H1 (cell line): ENCODE measurements around the gene TEF. TPM values are rescaled to one million over a fixed set of nuclear protein-coding genes. Genes with fewer than 3 reads are reported as not detected.
A peak's percentile ranks its signal among the peaks of the same experiment; 100 is the strongest.

ENCODE experiments used
- CTCF ChIA-PET: fragments of 300-600 bp; sonication (Branson Sonifier 250); formaldehyde crosslinking; loops from one replicate; lab custom pipeline; 2021; ENCODE audit not compliant: partially characterized antibody; lab: Charles Lee
- POLR2A ChIA-PET: fragments of 300-600 bp; sonication (Branson Sonifier 250); formaldehyde crosslinking; loops from one replicate; lab custom pipeline; 2021; ENCODE audit warnings: inconsistent platforms; ENCODE audit not compliant: partially characterized antibody; lab: Charles Lee
- DNase-seq, 2 experiments: peaks; one replicate each; pipeline versions ENCODE4 v3.0.0 to v3.0.0-alpha.2; 2010 to 2022; ENCODE audit warnings: low spot score in 2 of 2, low read depth in 1 of 2, mixed read lengths in 1 of 2
- FAIRE-seq: peaks from 2 replicates; lab custom pipeline; 2011; peaks lifted over from hg19 to GRCh38; lab: Jason Lieb, UNC
- H2AFZ ChIP-seq: 2 replicates; pipeline ENCODE4 v1.8.1; 2012; ENCODE audit warnings: low read length, inconsistent platforms
- H2AK5ac ChIP-seq: 2 replicates; pipeline ENCODE4 v1.6.1; 2013; ENCODE audit warnings: low read depth, low read length
- H2BK120ac ChIP-seq: replicated peaks from 2 replicates; pipeline ENCODE3; 2013; ENCODE audit warnings: low read depth, low read length, inconsistent platforms
- H2BK12ac ChIP-seq: 2 replicates; pipeline ENCODE4 v1.6.1; 2013; ENCODE audit warnings: low read depth, low read length
- H2BK15ac ChIP-seq: 2 replicates; pipeline ENCODE4 v1.6.1; 2013; ENCODE audit warnings: low read length
- H2BK20ac ChIP-seq: 2 replicates; pipeline ENCODE4 v1.6.1; 2013; ENCODE audit warnings: low read length
- H2BK5ac ChIP-seq: 2 replicates; pipeline ENCODE4 v1.6.1; 2013; ENCODE audit warnings: low read depth, low read length
- H3K14ac ChIP-seq: 2 replicates; pipeline ENCODE4 v1.6.1; 2013; ENCODE audit warnings: inconsistent platforms; ENCODE audit not compliant: insufficient read length
- H3K18ac ChIP-seq: 2 replicates; pipeline ENCODE4 v1.6.1; 2013; ENCODE audit warnings: low read length; ENCODE audit errors: extremely low read depth
- H3K23ac ChIP-seq: 2 replicates; pipeline ENCODE4 v1.6.1; 2013; ENCODE audit warnings: inconsistent platforms; ENCODE audit not compliant: insufficient read length
- H3K23me2 ChIP-seq: 2 replicates; pipeline ENCODE4 v1.6.1; 2013; ENCODE audit warnings: low read depth, low read length
- H3K27ac ChIP-seq: 2 replicates; pipeline ENCODE4 v1.6.1; 2011; ENCODE audit warnings: low read depth, low read length, inconsistent platforms
- H3K27me3 ChIP-seq, 4 experiments: replicated peaks in 1 of 4; 1 replicate in 1 of 4; 2 replicates in 3 of 4; pipeline versions ENCODE4 v1.6.1 to v1.8.1; 2011 to 2013; ENCODE audit warnings: low read length in 3 of 4, mild to moderate bottlenecking in 3 of 4, inconsistent platforms in 2 of 4, mixed read lengths in 2 of 4, moderate library complexity in 1 of 4; ENCODE audit not compliant: control insufficient read depth in 3 of 4, insufficient read depth in 3 of 4; ENCODE audit errors: extremely low read depth in 1 of 4
- H3K36me3 ChIP-seq, 4 experiments: 2 replicates each; pipeline versions ENCODE4 v1.6.1 to v1.8.1; 2011 to 2013; ENCODE audit warnings: mild to moderate bottlenecking in 4 of 4, low read length in 3 of 4, moderate library complexity in 2 of 4, control low read depth in 1 of 4, inconsistent platforms in 1 of 4; ENCODE audit not compliant: insufficient read depth in 4 of 4, control insufficient read depth in 2 of 4
- H3K4ac ChIP-seq: replicated peaks from 2 replicates; pipeline ENCODE3; 2013; ENCODE audit warnings: low read length, low read depth, mixed read lengths, inconsistent platforms; ENCODE audit not compliant: insufficient read length
- H3K4me1 ChIP-seq, 4 experiments: replicated peaks in 1 of 4; 1 replicate in 1 of 4; 2 replicates in 3 of 4; pipeline versions ENCODE4 v1.6.1 to v1.8.1; 2011 to 2013; ENCODE audit warnings: low read length in 3 of 4, inconsistent platforms in 2 of 4, mixed read lengths in 1 of 4; ENCODE audit not compliant: insufficient read depth in 4 of 4, control insufficient read depth in 3 of 4
- H3K4me2 ChIP-seq, 2 experiments: 2 replicates each; pipeline versions ENCODE4 v1.6.1 to v1.8.1; 2011 to 2013; ENCODE audit warnings: low read depth in 2 of 2, low read length in 2 of 2, control low read depth in 1 of 2, inconsistent platforms in 1 of 2, mild to moderate bottlenecking in 1 of 2; ENCODE audit not compliant: insufficient read depth in 1 of 2
- H3K4me3 ChIP-seq, 4 experiments: fragments of 200-600, 300-600 bp in 1 of 4; sonication (generic), shearing (Covaris generic), sonication (Bioruptor Twin) in 1 of 4; 2 replicates each; pipeline versions ENCODE4 v1.5.1 to v1.8.1; 2011 to 2016; ENCODE audit warnings: low read length in 4 of 4, low read depth in 3 of 4, control low read depth in 2 of 4, inconsistent platforms in 2 of 4, mild to moderate bottlenecking in 2 of 4, mixed read lengths in 1 of 4, moderate library complexity in 1 of 4; ENCODE audit not compliant: insufficient read depth in 2 of 4; ENCODE audit errors: extremely low read depth in 1 of 4
- H3K56ac ChIP-seq: replicated peaks from 2 replicates; pipeline ENCODE3; 2013; ENCODE audit warnings: low read depth, mild to moderate bottlenecking, mixed read lengths, low read length, inconsistent platforms; ENCODE audit not compliant: insufficient read length
- H3K79me1 ChIP-seq: 2 replicates; pipeline ENCODE4 v1.6.1; 2013; ENCODE audit warnings: low read depth, low read length, control low read depth
- H3K79me2 ChIP-seq, 2 experiments: 2 replicates each; pipeline versions ENCODE4 v1.6.1 to v1.8.1; 2012 to 2013; ENCODE audit warnings: low read length in 2 of 2, mild to moderate bottlenecking in 2 of 2, inconsistent platforms in 1 of 2; ENCODE audit not compliant: insufficient read depth in 2 of 2, control insufficient read depth in 1 of 2
- H3K9ac ChIP-seq, 4 experiments: replicated peaks in 1 of 4; 1 replicate in 1 of 4; 2 replicates in 3 of 4; pipeline versions ENCODE4 v1.6.1 to v1.8.1; 2011 to 2013; ENCODE audit warnings: low read depth in 3 of 4, low read length in 3 of 4, control low read depth in 2 of 4, mild to moderate bottlenecking in 2 of 4, moderate library complexity in 2 of 4, inconsistent platforms in 1 of 4; ENCODE audit errors: extremely low read depth in 1 of 4
- H3K9me3 ChIP-seq, 2 experiments: 2 replicates each; pipeline versions ENCODE4 v1.6.1 to v1.8.1; 2012 to 2013; ENCODE audit warnings: mild to moderate bottlenecking in 2 of 2, moderate library complexity in 2 of 2, control low read depth in 1 of 2, inconsistent platforms in 1 of 2, low read depth in 1 of 2, low read length in 1 of 2, mixed read lengths in 1 of 2; ENCODE audit not compliant: insufficient read depth in 2 of 2
- H4K20me1 ChIP-seq, 2 experiments: replicated peaks in 1 of 2; 2 replicates each; pipeline versions ENCODE3 to v1.8.1; 2011 to 2013; ENCODE audit warnings: inconsistent platforms in 2 of 2, low read length in 2 of 2, mild to moderate bottlenecking in 1 of 2; ENCODE audit not compliant: insufficient read depth in 2 of 2, control insufficient read depth in 1 of 2
- H4K5ac ChIP-seq: 2 replicates; pipeline ENCODE4 v1.6.1; 2013; ENCODE audit warnings: low read length, low read depth, mixed read lengths, inconsistent platforms; ENCODE audit not compliant: insufficient read length
- H4K8ac ChIP-seq: 2 replicates; pipeline ENCODE4 v1.8.0; 2013; ENCODE audit warnings: mild to moderate bottlenecking, moderate library complexity, low read length, inconsistent platforms; ENCODE audit not compliant: insufficient read depth; ENCODE audit errors: extremely low read depth
- H4K91ac ChIP-seq: replicated peaks from 2 replicates; pipeline ENCODE3; 2013; ENCODE audit warnings: low read length, mixed read lengths, inconsistent platforms; ENCODE audit not compliant: insufficient read length
- POLR2AphosphoS5 ChIP-seq: IDR thresholded peaks from 2 replicates; pipeline ENCODE4 v1.6.1; 2011; ENCODE audit warnings: low read depth, low read length
- TAF7 ChIP-seq: optimal IDR thresholded peaks from 2 replicates; pipeline ENCODE3; 2011; ENCODE audit warnings: low read depth, mild to moderate bottlenecking, inconsistent platforms, low read length, moderate library complexity, borderline replicate concordance
- WGBS, 2 experiments: shearing (Covaris generic) in 1 of 2; methylation state at CpG; one replicate each; pipeline versions ENCODE4 v1.1.6 to v1.1.7; 2013 to 2015; ENCODE audit warnings: low lambda C conversion rate in 2 of 2, mixed read lengths in 2 of 2, inconsistent platforms in 1 of 2, low coverage in 1 of 2, missing lambda C conversion rate in 1 of 2; ENCODE audit not compliant: insufficient replicate concordance in 2 of 2, insufficient coverage in 1 of 2, insufficient read length in 1 of 2; ENCODE audit errors: extremely low coverage in 1 of 2, missing lambda C conversion rate in 1 of 2; 5-methylcytosine and 5-hydroxymethylcytosine counted together
- polyA plus RNA-seq, 7 experiments: library from polyadenylated mRNA; depleted of rRNA in 3 of 7; stranded (reverse) in 5 of 7; unstranded in 2 of 7; fragments of >200 nt in 5 of 7; fragments of 200-250 nt in 2 of 7; gene quantifications; 1 replicate in 5 of 7; 2 replicates in 1 of 7; 4 replicates in 1 of 7; pipeline versions ENCODE4 v1.2.1 to v1.2.3, GENCODE V29; 2011 to 2013; ENCODE audit warnings: missing spikeins in 2 of 7, mixed read lengths in 2 of 7
- total RNA-seq: library from RNA; stranded (reverse); fragmentation: NEBNext Ultra II Directional; extraction: Animal tissue kit (Norgen Biotek cat#: 25700); gene quantifications from 2 replicates; pipeline ENCODE4 v1.2.1, GENCODE V29; 2021

The TEF gene
- total and polyA plus RNA-seq, 2 of the 8 experiments (the other 6 are each of a cell fraction or from before 2014, with no cell fraction given): 7.4 to 9.0 TPM

DNA sequence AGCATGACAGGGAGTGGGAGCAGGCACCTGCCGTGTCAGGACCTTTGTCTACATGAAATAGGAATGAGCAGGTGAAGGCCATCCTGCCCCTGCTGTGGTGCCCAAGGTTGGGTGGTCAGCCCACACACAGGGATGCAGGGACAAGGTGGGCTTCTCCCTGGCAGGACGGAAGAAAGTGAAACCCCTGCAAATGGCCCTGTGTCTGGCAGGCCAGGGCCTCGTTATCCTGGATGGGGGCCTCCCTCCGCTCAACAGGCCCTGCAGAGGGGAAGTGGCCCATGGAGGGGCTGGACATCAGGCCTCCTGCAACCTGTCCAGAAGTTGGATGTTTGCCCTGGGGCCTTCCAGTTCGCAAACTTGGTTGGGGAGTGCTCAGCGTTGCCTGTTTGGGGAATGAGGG lies 49.9 kb downstream of the TEF start:
- Histone ChIP-seq H4K8ac (no peak overlapping the region), H3K56ac (no peak overlapping the region), H2BK5ac (no peak overlapping the region), H2AFZ (no peak overlapping the region), H2BK15ac (no peak overlapping the region), H3K79me1 (peaks cover 10% of the 10 kb centered on the region), H2BK20ac (no peak overlapping the region), H3K79me2 (peaks cover 0 to 15% of the 10 kb centered on the region in 2 experiments; a peak in 2 of 4 replicates), H4K5ac (no peak overlapping the region), H3K9me3 (no peaks in the 10 kb centered on the region), H4K91ac (no peak overlapping the region), H3K14ac (no peak overlapping the region), H2BK120ac (no peak overlapping the region), H2BK12ac (no peak overlapping the region), H3K18ac (no peak overlapping the region), H3K36me3 (peaks cover 13 to 31% (median 20%) of the 10 kb centered on the region in 4 experiments), H2AK5ac (no peak overlapping the region), H3K4me1 (no peaks in the 10 kb centered on the region; a peak in 1 of 7 replicates), H3K23ac (no peak overlapping the region), H3K4me3 (no peak overlapping the region), H3K23me2 (no peaks in the 10 kb centered on the region), H3K9ac (no peak overlapping the region), H3K4me2 (no peak overlapping the region), H3K27ac (no peak overlapping the region), H4K20me1 (peaks cover 10 to 19% of the 10 kb centered on the region in 2 experiments), H3K27me3 (no peaks in the 10 kb centered on the region), H3K4ac (no peak overlapping the region)
- WGBS, 2 experiments: 94% methylated on average over 6 of the region's 6 CpGs; no CpG with 5 or more reads in 1 of the 2 experiments
- ChIA-PET CTCF (no interaction called here), POLR2A (interaction anchor here (0.8 kb wide), 1 partner anchor 14 kb away, joined by 3 read pairs; the partner anchor contains the start of gene TOB2)
- DNase-seq (no peak), FAIRE-seq (no peak)
- TF ChIP-seq TAF7 (no peak), POLR2AphosphoS5 (peak; percentile 54)
